Neural cell (in vitro differentiated cells): ENCODE results near the gene ZNF428. TPM values are rescaled to one million over a fixed set of nuclear protein-coding genes. Genes with fewer than 3 reads are reported as not detected.
A peak's percentile ranks its signal among the peaks of the same experiment; 100 is the strongest.

Source experiments
- H2AFZ ChIP-seq: fragments of 200-600, 300-800 bp; sonication (generic), shearing (Covaris generic); 2 replicates; pipeline ENCODE4 v1.6.0; 2014; ENCODE audit warnings: low read depth, mild to moderate bottlenecking, antibody characterized with exemption, low read length, moderate library complexity
- H3F3A ChIP-seq: fragments of 200-600 bp; shearing (Covaris generic); 2 replicates; pipeline ENCODE4 v1.6.1; 2016; ENCODE audit warnings: mild to moderate bottlenecking, moderate library complexity, mixed read lengths, antibody characterized with exemption, low read length; ENCODE audit not compliant: insufficient read depth, poor library complexity, severe bottlenecking
- H3K27ac ChIP-seq: fragments of 200-600, 300-800 bp; sonication (generic), shearing (Covaris generic); 2 replicates; pipeline ENCODE4 v1.5.1; 2014; ENCODE audit warnings: mild to moderate bottlenecking, low read length, moderate library complexity
- H3K27me3 ChIP-seq: fragments of 300-800, 200-600 bp; sonication (generic), shearing (Covaris generic); 2 replicates; pipeline ENCODE4 v1.6.0; 2014; ENCODE audit warnings: mild to moderate bottlenecking, low read depth, low read length, moderate library complexity; ENCODE audit not compliant: insufficient read depth
- H3K36me3 ChIP-seq: fragments of 300-800, 200-600 bp; sonication (generic), shearing (Covaris generic); 2 replicates; pipeline ENCODE4 v1.5.1; 2014; ENCODE audit warnings: mild to moderate bottlenecking, antibody characterized with exemption, low read length, moderate library complexity; ENCODE audit not compliant: insufficient read depth
- H3K4me2 ChIP-seq: fragments of 300-800, 200-600 bp; sonication (generic), shearing (Covaris generic); 2 replicates; pipeline ENCODE4 v1.6.0; 2014; ENCODE audit warnings: mild to moderate bottlenecking, low read length
- H3K4me3 ChIP-seq: fragments of 300-800, 200-600 bp; sonication (generic), shearing (Covaris generic); 2 replicates; pipeline ENCODE4 v1.5.1; 2014; ENCODE audit warnings: mild to moderate bottlenecking, low read length, moderate library complexity
- H3K79me2 ChIP-seq: fragments of 200-600 bp; shearing (Covaris generic); replicated peaks from 2 replicates; pipeline ENCODE4 v1.6.0; 2014; ENCODE audit warnings: mild to moderate bottlenecking, low read length, moderate library complexity; ENCODE audit not compliant: insufficient read depth
- H3K9ac ChIP-seq: fragments of 300-800, 200-600 bp; sonication (generic), shearing (Covaris generic); 2 replicates; pipeline ENCODE4 v1.6.1; 2016; ENCODE audit warnings: mild to moderate bottlenecking, low read length, mixed read lengths
- H3K9me2 ChIP-seq: fragments of 200-600 bp; shearing (Covaris generic); 2 replicates; pipeline ENCODE4 v1.6.1; 2016; ENCODE audit warnings: mild to moderate bottlenecking, low read length, mixed read lengths; ENCODE audit not compliant: insufficient read depth
- H3K9me3 ChIP-seq: fragments of 200-600, 300-800 bp; sonication (generic), shearing (Covaris generic); 2 replicates; pipeline ENCODE4 v1.6.1; 2016; ENCODE audit warnings: mild to moderate bottlenecking, mixed run types, low read length, moderate library complexity, mixed read lengths
- H4K20me1 ChIP-seq: fragments of 200-600 bp; shearing (Covaris generic); 2 replicates; pipeline ENCODE4 v1.6.1; 2016; ENCODE audit warnings: mild to moderate bottlenecking, mixed run types; ENCODE audit not compliant: insufficient read depth
- EP300 ChIP-seq: fragments of 450-650 bp; conservative IDR thresholded peaks from 2 replicates; pipeline ENCODE4 v1.6.1; 2014; ENCODE audit warnings: antibody characterized with exemption, mild to moderate bottlenecking, moderate library complexity; ENCODE audit not compliant: poor library complexity, severe bottlenecking
- EZH2 ChIP-seq: fragments of 200-600, 300-800 bp; shearing (Covaris generic), sonication (generic); IDR thresholded peaks from 2 replicates; pipeline ENCODE4 v1.6.1; 2014; ENCODE audit warnings: antibody characterized with exemption, low read length, borderline replicate concordance, mild to moderate bottlenecking; ENCODE audit not compliant: insufficient read depth, poor library complexity, severe bottlenecking
- MXI1 ChIP-seq: fragments of 450-650 bp; conservative IDR thresholded peaks from 2 replicates; pipeline ENCODE4 v1.6.1; 2014; ENCODE audit warnings: antibody characterized with exemption, mild to moderate bottlenecking; ENCODE audit not compliant: poor library complexity, severe bottlenecking
- POLR2AphosphoS5 ChIP-seq: IDR thresholded peaks from 2 replicates; pipeline ENCODE4 v1.6.1; 2012
- RAD21 ChIP-seq: fragments of 450-650 bp; conservative IDR thresholded peaks from 2 replicates; pipeline ENCODE4 v1.6.1; 2014; ENCODE audit warnings: antibody characterized with exemption, mild to moderate bottlenecking, moderate library complexity
- SMC3 ChIP-seq: fragments of 450-650 bp; conservative IDR thresholded peaks from 2 replicates; pipeline ENCODE4 v1.6.1; 2014; ENCODE audit warnings: antibody characterized with exemption, mild to moderate bottlenecking, moderate library complexity; ENCODE audit not compliant: poor library complexity
- TAF1 ChIP-seq: IDR thresholded peaks from 2 replicates; pipeline ENCODE4 v1.6.1; 2012; ENCODE audit warnings: low read depth
- polyA plus RNA-seq: library from polyadenylated mRNA; depleted of rRNA; stranded (reverse); fragments of >200 nt; gene quantifications from 2 replicates; pipeline ENCODE4 v1.2.3, GENCODE V29; 2014
- TF ChIP-seq, protein P1 (sequence below): fragments of 450-650 bp; IDR thresholded peaks from 2 replicates; pipeline ENCODE4 v1.5.1; 2014; ENCODE audit warnings: antibody characterized with exemption, mild to moderate bottlenecking, moderate library complexity; ENCODE audit not compliant: poor library complexity, severe bottlenecking
- TF ChIP-seq, protein P2 (sequence below): IDR thresholded peaks from 2 replicates; pipeline ENCODE4 v1.6.1; 2012; ENCODE audit warnings: borderline replicate concordance

The ZNF428 gene
- polyA plus RNA-seq, 1 donor from 2014 or later = 1,008 TPM

GRCh38 chr19:43599635-43600295 lies 19.7 kb downstream of the ZNF428 start:
- no peaks in the 10 kb centered on the region for H3K9me3 ChIP-seq
- H2AFZ ChIP-seq = no peak overlapping the region
- no peak overlapping the region for H3K4me2 ChIP-seq
- H3F3A ChIP-seq = no peaks in the 10 kb centered on the region
- no peaks in the 10 kb centered on the region for H4K20me1 ChIP-seq
- H3K27me3 ChIP-seq = no peaks in the 10 kb centered on the region
- no peak overlapping the region for H3K27ac ChIP-seq
- no peak overlapping the region for H3K4me3 ChIP-seq
- no peaks in the 10 kb centered on the region for H3K36me3 ChIP-seq
- TF ChIP-seq, protein P1, sequence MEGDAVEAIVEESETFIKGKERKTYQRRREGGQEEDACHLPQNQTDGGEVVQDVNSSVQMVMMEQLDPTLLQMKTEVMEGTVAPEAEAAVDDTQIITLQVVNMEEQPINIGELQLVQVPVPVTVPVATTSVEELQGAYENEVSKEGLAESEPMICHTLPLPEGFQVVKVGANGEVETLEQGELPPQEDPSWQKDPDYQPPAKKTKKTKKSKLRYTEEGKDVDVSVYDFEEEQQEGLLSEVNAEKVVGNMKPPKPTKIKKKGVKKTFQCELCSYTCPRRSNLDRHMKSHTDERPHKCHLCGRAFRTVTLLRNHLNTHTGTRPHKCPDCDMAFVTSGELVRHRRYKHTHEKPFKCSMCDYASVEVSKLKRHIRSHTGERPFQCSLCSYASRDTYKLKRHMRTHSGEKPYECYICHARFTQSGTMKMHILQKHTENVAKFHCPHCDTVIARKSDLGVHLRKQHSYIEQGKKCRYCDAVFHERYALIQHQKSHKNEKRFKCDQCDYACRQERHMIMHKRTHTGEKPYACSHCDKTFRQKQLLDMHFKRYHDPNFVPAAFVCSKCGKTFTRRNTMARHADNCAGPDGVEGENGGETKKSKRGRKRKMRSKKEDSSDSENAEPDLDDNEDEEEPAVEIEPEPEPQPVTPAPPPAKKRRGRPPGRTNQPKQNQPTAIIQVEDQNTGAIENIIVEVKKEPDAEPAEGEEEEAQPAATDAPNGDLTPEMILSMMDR = peak; percentile 22
- no peak for TF ChIP-seq EZH2
- peaks cover 25% of the 10 kb centered on the region for H3K79me2 ChIP-seq
- H3K9ac ChIP-seq = no peak overlapping the region
- no peaks in the 10 kb centered on the region for H3K9me2 ChIP-seq

DNA sequence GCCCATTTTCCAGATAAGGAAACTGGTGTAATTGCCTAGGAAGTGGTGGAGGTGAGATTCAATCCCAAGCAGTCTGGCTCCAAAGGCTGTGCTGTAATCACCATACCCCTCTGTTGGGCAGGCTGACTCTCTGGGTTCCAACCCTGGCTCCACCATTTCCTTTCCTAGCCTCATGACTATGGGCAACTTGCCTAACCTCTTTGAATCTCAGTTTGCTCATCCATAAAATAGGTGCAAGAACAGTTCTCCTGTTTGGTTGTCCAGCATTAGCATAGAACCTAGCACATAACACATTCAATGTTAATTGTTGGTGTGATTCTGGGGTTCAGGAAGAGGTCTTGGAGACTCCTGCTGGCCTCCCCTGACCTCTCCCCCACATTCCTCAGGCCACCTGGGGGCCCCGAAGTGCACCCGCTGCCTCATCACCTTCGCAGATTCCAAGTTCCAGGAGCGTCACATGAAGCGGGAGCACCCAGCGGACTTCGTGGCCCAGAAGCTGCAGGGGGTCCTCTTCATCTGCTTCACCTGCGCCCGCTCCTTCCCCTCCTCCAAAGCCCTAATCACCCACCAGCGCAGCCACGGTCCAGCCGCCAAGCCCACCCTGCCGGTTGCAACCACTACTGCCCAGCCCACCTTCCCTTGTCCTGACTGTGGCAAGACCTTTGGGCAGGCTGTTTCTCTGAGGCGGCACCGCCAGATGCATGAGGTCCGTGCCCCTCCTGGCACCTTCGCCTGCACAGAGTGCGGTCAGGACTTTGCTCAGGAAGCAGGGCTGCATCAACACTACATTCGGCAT lies 20.8 kb downstream of the ZNF428 start:
- Histone ChIP-seq H3K9ac (no peak overlapping the region), H3K4me2 (no peak overlapping the region), H3K27me3 (no peaks in the 10 kb centered on the region), H3F3A (no peaks in the 10 kb centered on the region), H3K9me2 (no peaks in the 10 kb centered on the region), H3K9me3 (no peaks in the 10 kb centered on the region), H3K4me3 (peak overlapping the region; percentile 99), H3K36me3 (no peaks in the 10 kb centered on the region), H3K79me2 (peaks cover 36% of the 10 kb centered on the region), H3K27ac (no peak overlapping the region), H4K20me1 (peaks cover 4% of the 10 kb centered on the region), H2AFZ (no peak overlapping the region)
- TF ChIP-seq, protein P2, sequence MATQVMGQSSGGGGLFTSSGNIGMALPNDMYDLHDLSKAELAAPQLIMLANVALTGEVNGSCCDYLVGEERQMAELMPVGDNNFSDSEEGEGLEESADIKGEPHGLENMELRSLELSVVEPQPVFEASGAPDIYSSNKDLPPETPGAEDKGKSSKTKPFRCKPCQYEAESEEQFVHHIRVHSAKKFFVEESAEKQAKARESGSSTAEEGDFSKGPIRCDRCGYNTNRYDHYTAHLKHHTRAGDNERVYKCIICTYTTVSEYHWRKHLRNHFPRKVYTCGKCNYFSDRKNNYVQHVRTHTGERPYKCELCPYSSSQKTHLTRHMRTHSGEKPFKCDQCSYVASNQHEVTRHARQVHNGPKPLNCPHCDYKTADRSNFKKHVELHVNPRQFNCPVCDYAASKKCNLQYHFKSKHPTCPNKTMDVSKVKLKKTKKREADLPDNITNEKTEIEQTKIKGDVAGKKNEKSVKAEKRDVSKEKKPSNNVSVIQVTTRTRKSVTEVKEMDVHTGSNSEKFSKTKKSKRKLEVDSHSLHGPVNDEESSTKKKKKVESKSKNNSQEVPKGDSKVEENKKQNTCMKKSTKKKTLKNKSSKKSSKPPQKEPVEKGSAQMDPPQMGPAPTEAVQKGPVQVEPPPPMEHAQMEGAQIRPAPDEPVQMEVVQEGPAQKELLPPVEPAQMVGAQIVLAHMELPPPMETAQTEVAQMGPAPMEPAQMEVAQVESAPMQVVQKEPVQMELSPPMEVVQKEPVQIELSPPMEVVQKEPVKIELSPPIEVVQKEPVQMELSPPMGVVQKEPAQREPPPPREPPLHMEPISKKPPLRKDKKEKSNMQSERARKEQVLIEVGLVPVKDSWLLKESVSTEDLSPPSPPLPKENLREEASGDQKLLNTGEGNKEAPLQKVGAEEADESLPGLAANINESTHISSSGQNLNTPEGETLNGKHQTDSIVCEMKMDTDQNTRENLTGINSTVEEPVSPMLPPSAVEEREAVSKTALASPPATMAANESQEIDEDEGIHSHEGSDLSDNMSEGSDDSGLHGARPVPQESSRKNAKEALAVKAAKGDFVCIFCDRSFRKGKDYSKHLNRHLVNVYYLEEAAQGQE = no peak
- TF ChIP-seq EZH2 (no peak), POLR2AphosphoS5 (no peak), EP300 (no peak), MXI1 (no peak), SMC3 (no peak), TAF1 (no peak), RAD21 (no peak)
- TF ChIP-seq, protein P1 = no peak
